ENCODE measurements around the gene OLFM1.

- no peak for TF ChIP-seq MAX (IDR thresholded peaks at IDR 0.05)
- TF ChIP-seq TAF1 (IDR thresholded peaks at IDR 0.05; ENCODE audit: low read depth), result no peak
- TF ChIP-seq EP300 (IDR thresholded peaks at IDR 0.05; ENCODE audit: borderline replicate concordance), result no peak
- no peak for TF ChIP-seq RAD21 (IDR thresholded peaks at IDR 0.05; ENCODE audit: low read depth)
- no peak for TF ChIP-seq EGR1 (IDR thresholded peaks at IDR 0.05)
- no peak for TF ChIP-seq CREB1 (IDR thresholded peaks at IDR 0.05; ENCODE audit: low read depth)
- TF ChIP-seq TEAD4 (IDR thresholded peaks at IDR 0.05), result no peak
- TF ChIP-seq CEBPB (IDR thresholded peaks at IDR 0.05), result no peak
- TF ChIP-seq REST (IDR thresholded peaks at IDR 0.05; ENCODE audit: low read depth), result no peak
- no peak for TF ChIP-seq FOXM1 (IDR thresholded peaks at IDR 0.05; ENCODE audit: borderline replicate concordance, low read depth)
- no peak for TF ChIP-seq TCF12 (IDR thresholded peaks at IDR 0.05; ENCODE audit: low read depth)
- TF ChIP-seq YY1 (IDR thresholded peaks at IDR 0.05; ENCODE audit: low read depth), result no peak
These were observed 57.8 kb downstream of the OLFM1 start for GRCh38 chr9:135145312-135145711.

Data from Ishikawa (cell line).